ENCODE results near the gene LCE5A.
"Not testable (repeated sequence)": the region's sequence is repeated elsewhere in the genome, so short reads cannot be mapped to it uniquely, and the experiment has no call there.

LCE5A gene, protein sequence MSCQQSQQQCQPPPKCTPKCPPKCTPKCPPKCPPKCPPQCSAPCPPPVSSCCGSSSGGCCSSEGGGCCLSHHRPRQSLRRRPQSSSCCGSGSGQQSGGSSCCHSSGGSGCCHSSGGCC

GRCh38 chr1:152510503-152510902 lies at the start of gene LCE5A:
TSS of gene LCE5A (plus strand) at chr1:152510803. CDS start at chr1:152511535, 732 bp downstream.
- no peak for DNase-seq

GRCh38 chr1:152461544-152461943 lies 49.1 kb upstream of the LCE5A start:
- no peak for DNase-seq

- no peak for DNase-seq
These were observed 48.0 kb upstream of the LCE5A start for GRCh38 chr1:152462636-152463035.

- no peak for DNase-seq
These were observed 44.4 kb upstream of the LCE5A start for GRCh38 chr1:152466217-152466616.

GRCh38 chr1:152473887-152474537 lies 36.6 kb upstream of the LCE5A start:
- no peak for DNase-seq

GRCh38 chr1:152479792-152480595 lies 30.6 kb upstream of the LCE5A start:
- DNase-seq = no peak

GRCh38 chr1:152481869-152482664 lies 28.5 kb upstream of the LCE5A start:
- DNase-seq = no peak

- no peak for DNase-seq
These were observed 24.1 kb upstream of the LCE5A start for GRCh38 chr1:152486400-152487006.

- no peak for DNase-seq
These were observed 22.7 kb upstream of the LCE5A start for GRCh38 chr1:152487871-152488270.

DNA sequence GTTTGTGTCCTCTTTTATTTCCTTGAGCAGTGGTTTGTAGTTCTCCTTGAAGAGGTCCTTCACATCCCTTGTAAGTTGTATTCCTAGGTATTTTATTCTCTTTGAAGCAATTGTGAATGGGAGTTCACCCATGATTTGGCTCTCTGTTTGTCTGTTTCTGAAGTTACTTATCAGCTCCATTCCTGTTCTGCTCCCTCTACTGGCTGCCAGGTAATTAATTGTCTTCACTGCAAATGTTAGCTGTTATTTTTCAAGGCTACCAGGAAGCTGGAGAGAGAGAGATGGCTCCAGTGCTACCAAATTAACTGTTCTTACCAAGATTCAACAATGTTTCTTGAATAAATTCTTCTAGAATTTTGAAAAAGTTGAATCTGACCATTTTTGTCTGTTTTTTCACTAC lies 19.1 kb upstream of the LCE5A start:
- not testable (repeated sequence) for DNase-seq

DNA sequence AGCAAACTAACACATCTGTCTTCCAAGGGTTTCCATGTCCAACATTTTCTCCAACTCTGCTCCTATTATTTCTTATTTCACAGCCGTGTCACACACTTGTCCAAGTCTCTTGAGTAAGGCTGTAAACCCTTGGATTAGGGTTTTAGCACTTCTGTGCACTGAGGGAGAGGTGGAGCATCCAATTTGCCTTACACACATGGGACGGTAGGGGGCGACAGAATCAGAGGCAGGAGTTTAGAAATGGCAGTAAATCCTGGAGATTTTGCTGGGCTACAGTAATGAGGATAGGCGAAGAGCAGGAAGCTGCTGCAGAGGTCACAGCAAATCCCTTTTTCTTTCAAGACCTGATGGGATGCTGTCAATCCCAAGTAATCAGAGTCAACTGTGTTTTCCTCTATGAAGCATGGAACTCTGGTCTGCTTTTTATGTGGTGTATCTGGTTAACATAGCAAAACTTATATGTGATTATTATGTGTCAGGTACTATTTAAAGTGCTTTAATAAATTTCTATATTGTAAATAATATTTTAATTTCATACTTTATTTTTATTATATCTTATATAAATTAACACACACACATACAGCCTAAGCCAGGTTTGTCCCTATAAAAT lies 15.4 kb upstream of the LCE5A start:
- DNase-seq = no peak

DNA sequence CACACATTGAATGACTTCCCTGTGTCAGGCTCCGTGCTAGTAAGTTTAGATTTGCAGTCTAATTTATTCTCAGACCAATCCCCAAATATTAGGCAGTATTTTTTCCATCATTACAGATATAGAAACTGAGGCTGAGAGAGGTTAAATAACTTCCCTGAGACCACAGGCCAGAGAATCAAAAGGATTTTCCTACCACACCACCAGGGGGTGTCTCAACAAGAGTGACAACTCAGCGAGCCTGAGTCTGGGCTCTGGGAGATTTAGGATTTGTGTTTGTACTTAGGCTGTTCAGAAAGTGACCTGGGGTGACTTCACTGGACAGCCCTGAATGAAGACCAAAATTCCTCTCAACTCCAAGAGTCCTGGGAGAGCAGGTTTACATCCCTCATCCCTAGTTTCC lies 13.3 kb upstream of the LCE5A start:
- no peak for DNase-seq

GRCh38 chr1:152501704-152502103 lies 8.9 kb upstream of the LCE5A start:
- DNase-seq = no peak

GRCh38 chr1:152502496-152503180 lies 8.0 kb upstream of the LCE5A start:
- DNase-seq = no peak

- no peak for DNase-seq
These were observed 5.5 kb upstream of the LCE5A start for GRCh38 chr1:152505083-152505482.

DNA sequence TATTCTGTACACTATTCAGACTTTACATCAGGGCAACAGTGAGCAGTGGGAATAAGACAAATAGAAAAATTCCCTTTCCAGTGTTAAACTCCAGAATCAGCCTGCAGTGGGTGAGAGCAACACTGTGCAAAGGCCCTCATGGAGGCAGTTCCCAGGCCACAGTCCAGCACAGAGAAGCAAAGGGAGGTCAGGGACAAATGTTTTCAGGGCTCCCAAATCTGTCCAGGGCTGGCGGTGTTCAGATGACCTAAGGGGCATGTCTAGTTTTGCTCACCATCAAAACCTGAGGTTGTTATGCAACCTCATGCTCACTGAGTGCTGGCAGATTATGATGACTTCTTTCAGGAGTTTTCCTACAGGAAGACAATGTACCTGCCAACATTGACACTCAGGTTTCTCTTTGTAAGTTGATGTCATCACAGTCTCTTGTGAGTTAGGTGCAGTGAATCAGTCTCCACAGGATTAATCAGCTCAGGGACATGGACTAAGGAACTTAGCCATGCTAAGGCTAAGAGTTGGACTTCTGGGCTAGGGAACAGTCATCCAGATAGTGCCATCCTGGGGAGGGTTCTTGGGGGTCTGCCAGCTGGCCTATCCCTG lies 3.6 kb upstream of the LCE5A start:
- DNase-seq = no peak

GRCh38 chr1:152511596-152511995 lies 993 bp downstream of the LCE5A start:
- no peak for DNase-seq

DNA sequence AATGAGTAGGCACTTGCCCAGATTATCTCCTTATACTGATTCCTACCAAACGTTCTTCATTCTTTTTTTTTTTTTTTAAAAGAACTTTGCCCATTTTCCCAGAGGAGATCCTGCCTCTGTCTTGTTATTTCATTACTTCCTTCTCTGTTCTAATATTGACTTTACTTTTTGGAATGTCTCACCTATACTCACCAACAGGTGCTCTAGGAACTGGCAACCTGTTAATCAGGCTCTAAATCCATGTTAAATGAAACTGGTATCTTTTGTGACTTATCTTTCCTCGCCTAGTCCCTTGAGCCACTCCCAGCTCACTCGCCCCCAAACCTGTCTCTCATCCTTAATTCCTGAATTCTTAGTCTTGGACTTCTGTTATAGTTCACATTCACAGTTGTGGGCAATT lies 2.5 kb downstream of the LCE5A start:
- no peak for DNase-seq

- DNase-seq = no peak
These were observed 4.3 kb downstream of the LCE5A start for GRCh38 chr1:152514715-152515433.

- no peak for DNase-seq
These were observed 4.8 kb downstream of the LCE5A start for GRCh38 chr1:152515434-152515783.

DNA sequence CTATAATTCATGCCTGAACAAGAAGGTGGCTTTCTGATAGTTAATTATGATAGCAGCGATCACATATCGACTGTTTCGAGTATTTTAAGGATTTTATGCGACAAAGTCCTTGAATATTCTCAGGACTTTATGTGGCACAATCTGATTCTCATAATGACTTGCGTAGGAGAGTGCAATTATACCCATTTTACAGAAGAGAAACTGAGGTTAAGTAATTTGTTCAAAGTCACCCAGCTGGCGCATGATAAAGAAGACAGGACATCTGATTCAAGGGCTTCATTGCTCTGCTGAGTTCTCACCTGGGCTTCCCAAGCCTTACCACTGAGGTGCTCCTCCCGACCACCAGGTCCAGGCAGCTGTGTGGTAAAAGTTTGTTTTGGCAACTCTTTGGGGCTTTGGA lies 5.5 kb downstream of the LCE5A start:
- DNase-seq = no peak

Data from NCI-H1436 treated with DMSO at 0.1 percent for 48 hours (cell line).